RPMI7951 (cell line): ENCODE results near the gene ZNF440. TPM values are rescaled to one million over a fixed set of nuclear protein-coding genes. Genes with fewer than 3 reads are reported as not detected.
"Not testable (repeated sequence)": the region's sequence is repeated elsewhere in the genome, so short reads cannot be mapped to it uniquely, and the experiment has no call there.

Experiments
- DNase-seq: peaks from one replicate; pipeline ENCODE4 v3.0.0-alpha.2; 2012; ENCODE audit warnings: low read depth
- total RNA-seq: library from RNA; depleted of rRNA; stranded (reverse); fragments of >200 nt; shearing (Covaris generic); gene quantifications from 2 replicates; pipeline ENCODE4 v1.2.3, GENCODE V29; 2014

ZNF440 gene
- total RNA-seq, 1 experiment from 2014 or later = 6.7 TPM

DNA sequence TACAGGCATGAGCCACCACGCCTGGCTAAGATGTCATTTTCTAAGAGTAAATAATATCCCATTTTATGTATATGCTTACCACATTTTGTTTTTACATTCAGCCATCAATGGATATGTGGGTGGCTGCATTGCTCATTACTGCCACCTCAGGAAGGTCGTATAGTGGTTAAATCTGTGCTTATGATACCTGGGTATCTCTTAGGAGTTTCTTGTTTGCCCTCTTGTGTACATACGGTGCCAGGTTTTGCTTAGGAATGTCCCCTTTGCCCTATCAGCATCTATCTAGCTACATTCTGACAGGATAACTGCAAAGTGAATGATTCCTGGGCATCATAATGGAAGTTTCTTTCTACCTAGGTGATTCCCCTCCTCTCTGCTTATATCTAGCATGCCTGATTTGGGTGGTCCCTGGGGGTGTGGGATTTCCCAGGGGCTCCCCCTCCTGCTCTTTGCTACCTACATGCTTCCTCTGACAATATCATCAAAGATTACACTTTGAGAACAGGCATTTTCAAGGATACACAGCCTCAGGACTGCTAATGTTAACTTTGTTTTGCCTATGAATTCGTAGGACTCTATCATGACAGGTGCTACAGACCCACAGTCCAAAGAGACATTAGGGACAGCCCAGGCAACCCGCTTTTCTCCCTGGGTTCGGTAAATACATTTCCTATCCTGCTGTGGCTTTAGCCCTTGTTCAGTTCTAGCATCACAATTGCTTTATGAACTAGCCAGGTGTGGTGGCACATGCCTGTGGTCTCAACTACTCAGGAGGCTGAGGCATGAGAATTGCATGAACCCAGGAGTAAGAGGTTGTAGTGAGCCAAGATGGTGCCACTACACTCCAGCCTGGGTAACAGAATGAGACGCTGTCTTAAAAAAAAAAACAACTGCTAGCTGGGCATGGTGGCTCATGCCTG, 15.1 kb downstream of the ZNF440 start:
- DNase-seq = not testable (repeated sequence)

DNA sequence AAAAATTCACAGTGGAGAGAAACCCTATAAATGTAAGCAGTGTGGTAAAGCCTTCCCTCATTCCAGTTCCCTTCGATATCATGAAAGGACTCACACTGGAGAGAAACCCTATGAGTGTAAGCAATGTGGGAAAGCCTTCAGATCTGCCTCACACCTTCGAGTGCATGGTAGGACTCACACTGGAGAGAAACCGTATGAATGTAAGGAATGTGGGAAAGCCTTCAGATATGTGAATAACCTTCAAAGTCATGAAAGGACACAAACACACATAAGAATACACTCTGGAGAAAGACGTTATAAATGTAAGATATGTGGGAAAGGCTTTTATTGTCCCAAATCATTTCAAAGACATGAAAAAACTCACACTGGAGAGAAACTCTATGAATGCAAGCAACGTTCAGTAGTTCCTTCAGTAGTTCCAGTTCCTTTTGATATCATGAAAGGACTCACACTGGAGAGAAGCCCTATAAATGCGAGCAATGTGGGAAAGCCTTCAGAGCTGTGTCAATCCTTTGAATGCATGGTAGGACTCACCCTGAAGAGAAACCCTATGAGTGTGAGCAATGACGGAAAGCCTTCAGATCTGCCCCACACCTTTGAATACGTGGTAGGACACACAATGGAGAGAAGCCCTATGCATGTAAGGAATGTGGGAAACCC, 18.3 kb downstream of the ZNF440 start:
- no peak for DNase-seq

DNA sequence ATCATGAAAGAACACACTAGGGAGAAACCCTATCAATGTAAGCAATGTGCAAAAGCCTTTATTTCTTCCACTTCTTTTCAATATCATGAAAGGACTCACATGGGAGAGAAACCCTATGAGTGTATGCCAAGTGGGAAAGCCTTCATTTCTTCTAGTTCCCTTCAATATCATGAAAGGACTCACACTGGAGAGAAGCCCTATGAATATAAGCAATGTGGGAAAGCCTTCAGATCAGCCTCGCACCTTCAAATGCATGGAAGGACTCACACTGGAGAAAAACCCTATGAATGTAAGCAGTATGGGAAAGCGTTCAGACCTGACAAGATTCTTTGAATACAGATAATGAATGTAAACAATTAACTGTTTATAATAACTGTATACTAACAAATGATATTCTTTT, 19.5 kb downstream of the ZNF440 start:
- no peak for DNase-seq

DNA sequence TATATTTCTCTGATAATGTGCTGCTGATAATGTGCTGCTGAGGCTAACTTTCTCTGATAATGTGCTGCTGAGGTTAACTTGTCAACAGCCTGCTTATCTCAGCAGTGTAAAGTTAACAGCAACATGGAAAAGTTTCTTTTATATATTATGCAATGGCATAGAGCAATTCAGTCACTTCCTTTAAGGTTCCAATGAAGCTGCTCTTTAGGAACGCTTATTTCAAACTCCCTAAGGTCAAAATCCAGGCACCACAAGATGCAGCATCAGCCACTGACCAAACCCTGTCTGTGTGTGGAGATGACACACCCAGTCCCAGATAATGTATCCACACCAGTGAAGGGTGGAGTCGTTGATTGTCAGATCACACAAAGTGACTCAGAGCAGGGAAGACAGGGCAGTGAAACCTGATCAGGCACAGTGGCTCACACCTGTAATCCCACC, 21.6 kb downstream of the ZNF440 start:
- peak; percentile 35 for DNase-seq

DNA sequence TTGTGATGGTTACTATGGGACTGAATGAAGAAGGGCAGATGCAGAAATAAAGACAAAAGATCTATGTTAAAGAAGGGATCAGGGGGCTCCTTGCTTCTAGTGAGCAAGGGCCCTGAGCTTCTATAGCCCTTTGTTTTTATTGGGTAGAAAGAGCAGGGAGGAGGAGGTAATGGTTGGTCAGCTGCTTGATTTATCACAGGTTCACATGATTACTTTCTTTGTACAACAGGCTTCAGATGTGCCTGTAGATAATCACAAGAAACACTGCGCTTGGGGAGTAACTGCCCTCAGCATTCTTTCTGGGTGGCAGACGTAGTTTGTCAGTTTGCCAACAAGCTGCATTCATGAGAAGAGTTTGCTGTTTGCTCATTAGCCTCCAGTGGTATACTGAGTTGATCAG, 29.6 kb downstream of the ZNF440 start:
- DNase-seq = peak; percentile 27

DNA sequence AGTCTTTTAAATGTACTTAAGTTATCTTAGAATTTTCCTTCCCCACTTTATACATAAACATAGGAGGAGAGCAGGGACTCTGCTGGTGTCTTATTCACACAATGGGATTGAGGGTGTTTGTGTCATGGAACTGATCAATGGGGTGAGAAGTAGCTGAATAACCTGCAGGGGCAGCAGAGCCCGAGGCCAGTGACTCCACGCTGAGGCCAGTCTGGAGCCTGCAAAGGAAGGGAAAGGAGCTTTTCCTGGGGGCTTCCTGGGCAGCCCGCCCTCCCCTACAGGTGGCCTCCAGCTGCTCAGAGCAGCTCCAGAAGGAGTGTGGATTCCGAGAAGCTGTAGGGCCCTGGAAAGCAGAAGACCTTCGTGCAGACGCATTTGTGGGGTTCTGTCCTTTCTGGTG, 33.5 kb downstream of the ZNF440 start:
- not testable (repeated sequence) for DNase-seq

DNA sequence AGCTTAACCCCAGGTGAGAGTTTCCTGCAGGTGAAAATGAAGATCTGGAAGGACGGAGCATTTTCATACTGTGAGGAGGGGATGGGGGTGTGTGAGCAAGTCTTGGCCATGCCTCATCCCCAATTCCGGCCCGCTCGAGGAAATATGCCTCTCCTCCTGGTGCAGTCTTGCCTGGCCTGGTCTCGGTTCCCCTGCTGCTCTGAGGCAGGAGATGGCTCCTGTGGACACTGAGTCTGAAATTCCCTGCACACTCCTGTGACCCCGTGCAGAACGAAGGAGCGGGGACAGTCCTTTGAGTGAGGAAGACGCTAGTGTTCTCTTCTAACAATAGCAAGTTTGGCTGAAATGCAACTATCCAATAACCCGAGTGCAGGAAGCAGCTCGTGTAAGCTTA, 34.1 kb downstream of the ZNF440 start:
- DNase-seq = no peak

DNA sequence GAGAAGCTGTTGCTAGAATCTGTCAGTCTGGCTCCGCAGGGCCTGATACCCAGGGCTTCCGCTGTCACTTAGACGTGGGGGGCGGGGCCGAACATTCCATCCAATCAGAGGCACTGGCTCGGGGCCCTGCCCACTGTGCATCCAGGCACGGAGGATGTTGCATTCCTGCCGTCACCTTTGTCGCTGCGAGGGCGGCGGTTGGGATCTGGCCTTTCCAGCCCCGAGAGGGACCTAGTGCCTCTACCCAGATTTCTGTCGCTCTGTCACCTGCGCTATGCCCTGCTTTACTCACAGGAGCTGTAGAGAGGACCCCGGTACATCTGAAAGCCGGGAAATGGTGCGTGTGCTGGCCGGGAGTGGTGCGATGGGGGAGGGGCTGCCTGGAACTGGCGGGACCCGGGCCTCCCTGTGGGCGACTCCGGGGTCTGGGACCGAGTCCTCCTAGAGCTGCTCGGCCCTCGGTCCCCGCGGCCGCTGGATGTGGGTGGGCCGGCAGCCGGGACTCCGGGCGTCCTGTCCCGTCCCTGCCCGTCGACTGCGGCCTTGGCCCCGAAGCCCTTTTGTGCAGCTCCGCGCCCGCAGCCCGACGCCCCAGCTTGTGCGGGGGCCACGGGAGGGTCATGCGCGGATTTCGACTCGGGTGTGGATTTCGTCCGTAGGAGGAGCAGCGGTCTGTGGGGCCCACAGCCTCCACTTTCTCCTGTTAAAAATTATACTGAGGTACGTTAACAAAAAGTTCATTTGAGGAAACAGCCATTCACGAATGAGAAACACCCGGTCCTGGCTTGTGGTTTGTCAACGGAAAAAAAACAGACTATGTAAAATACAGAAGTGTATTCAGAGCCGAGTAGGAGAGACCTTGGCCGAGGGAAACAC, 34.8 kb downstream of the ZNF440 start, which contains the start of gene ZNF439:
Gene ZNF439 (plus strand): TSS at position 133 of the 876 bp plus-strand sequence. CDS start 142 bp downstream, at position 275.
- peak; percentile 89 for DNase-seq

DNA sequence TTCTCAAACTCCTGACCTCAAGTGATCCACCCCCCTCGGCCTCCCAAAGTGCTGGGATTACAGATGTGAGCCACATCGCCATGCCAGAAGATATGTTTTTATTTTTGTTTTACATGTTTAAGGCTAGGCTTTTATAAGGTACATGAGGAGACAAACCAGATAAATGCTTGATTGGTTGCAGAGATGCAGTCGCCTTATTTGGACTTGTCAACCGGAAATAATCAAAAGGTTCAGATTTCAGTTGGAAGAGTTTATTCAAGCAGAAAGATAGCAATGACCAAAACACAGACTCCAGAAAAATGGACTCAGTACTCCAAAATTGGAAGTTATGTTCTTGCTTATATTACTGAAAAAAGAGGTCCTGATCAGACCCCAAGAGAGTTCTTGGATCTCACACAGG, 36.2 kb downstream of the ZNF440 start:
- not testable (repeated sequence) for DNase-seq

DNA sequence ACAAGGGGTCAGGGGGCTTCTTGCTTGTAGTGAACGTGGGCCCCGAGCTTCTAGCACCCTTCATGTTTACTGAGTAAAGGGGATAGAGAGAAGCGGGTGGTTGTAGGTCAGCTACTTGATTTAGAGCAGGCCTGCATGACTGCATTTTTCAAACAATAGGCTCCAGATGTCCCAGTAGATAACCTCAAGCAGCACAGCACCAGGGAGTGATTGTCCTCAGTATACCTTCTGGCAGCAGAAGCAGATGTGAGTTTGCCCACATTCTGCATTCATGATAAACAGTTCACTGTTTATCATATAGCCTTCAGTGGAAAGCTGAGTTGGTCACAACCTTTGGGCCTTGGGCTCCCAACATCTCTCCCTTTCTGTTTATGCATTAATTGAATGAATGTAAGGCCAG, 39.3 kb downstream of the ZNF440 start:
- no peak for DNase-seq

DNA sequence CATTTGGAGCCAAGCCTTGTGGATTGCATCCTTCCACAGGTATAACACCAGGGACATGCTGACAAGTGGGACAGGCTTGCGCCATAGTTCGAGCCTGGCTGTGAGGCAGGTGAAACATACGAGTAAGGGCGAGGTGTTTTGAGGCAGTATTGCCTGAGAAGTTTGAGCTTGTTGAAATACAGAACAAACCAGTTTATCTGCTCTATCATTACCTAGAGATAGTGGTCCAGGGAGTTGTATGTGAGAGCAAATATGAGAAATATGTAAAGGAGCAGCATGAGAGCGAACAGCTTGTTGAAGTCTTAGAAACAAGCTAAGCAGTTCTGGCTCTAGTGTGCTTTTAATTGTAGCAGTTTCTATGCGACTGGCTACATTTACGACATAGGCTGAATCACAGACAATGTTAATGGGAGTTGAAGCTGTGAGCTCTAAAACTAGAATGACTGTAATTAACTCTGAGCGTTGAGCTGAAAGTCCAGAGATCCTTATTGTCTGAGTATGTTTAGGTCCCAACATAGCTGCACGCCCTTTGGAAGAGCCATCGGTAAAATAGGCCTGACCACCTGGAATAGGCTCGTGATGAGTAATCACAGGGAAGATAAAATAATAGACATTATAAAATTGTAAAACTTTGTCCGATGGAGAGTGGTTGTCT, 42.6 kb downstream of the ZNF440 start:
- DNase-seq = no peak

DNA sequence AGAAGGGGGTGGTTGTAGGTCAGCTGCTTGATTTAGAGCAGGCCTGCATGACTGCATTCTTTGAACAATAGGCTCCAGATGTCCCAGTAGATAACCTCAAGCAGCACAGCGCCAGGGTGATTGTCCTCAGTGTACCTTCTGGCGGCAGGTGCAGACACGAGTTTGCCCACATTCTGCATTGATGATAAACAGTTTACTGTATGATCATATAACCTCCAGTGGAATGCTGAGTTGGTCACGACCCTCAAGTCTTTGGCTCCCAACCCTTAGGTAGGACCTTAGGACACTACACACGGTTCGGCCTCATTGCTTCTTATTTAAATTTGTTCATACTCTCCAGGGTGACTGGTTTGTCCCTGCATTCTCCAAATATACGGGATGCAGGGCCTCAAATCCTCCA, 46.6 kb downstream of the ZNF440 start:
- no peak for DNase-seq

DNA sequence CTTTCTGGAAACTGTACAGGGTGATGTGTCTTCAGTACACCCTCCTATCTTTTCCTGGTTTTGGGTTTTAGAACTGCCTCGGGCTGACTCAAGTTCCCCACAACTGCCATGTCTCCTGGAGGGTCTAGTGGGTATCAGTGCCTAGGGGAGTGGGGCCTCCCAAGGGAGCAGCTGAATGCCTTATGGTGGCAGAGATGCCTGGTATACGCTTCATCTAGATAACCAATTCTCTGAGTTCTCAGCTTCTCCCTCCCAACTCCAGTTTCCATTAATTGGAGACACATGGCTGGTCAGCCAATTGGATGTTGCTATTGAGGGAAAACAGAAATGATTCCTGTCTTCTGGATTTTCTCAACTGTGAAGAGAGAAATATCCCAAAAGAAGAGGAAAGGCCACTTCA, 47.2 kb downstream of the ZNF440 start:
- DNase-seq = no peak

DNA sequence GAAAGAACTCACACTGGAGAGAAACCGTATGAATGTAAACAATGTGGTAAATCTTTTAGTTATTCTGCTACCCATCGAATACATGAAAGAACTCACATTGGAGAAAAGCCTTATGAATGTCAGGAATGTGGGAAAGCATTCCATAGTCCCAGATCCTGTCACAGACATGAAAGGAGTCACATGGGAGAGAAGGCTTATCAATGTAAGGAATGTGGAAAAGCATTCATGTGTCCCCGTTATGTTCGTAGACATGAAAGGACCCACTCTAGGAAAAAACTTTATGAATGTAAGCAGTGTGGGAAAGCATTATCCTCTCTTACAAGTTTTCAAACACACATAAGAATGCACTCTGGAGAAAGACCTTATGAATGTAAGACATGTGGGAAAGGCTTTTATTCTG, 53.7 kb downstream of the ZNF440 start:
- peak; percentile 7 for DNase-seq

DNA sequence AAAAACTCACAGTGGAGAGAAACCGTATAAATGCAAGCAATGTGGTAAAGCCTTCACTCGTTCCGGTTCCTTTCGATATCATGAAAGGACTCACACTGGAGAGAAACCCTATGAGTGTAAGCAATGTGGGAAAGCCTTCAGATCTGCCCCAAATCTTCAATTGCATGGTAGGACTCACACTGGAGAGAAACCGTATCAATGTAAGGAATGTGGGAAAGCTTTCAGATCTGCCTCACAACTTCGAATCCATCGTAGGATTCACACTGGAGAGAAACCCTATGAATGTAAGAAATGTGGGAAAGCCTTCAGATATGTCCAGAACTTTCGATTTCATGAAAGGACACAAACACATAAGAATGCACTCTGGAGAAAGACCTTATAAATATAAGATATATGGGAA, 54.1 kb downstream of the ZNF440 start:
- no peak for DNase-seq

DNA sequence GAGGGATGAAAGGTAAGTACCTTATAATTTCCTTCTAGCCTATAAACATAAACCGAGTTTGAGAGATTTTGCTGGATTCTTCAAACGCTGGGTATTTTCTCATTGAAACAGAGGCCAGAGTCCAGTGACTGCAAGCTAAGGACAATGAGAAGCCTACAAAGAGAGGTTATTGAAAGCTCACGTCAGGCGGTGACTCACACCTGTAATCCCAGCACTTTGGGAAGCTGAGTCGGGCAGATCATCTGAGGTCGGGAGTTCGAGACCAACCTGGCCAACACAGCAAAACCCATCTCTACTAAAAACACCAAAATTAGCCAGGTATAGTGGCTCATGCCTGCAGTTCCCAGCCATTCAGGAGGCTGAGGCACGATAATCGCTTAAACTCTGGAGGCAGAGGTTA, 58.6 kb downstream of the ZNF440 start:
- no peak for DNase-seq

DNA sequence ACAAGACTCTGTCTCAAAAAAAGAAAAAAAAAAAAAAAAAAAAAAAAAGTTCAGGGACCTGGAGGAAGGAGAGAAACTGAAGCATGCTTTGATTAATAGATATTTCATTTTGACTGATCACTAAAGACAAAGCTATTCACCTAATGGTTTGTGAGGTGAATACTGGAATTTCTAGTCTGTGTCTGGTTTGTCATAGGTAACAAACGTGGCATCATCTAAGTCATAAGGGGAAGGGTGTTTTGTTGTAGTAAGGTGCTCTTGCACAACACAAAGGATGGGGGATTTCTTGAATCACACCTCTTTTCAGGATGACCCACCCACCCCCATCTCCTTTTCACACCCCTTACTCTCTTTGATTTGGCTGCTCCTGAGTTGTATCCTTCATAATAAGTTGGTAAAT, 59.7 kb downstream of the ZNF440 start:
- no peak for DNase-seq

DNA sequence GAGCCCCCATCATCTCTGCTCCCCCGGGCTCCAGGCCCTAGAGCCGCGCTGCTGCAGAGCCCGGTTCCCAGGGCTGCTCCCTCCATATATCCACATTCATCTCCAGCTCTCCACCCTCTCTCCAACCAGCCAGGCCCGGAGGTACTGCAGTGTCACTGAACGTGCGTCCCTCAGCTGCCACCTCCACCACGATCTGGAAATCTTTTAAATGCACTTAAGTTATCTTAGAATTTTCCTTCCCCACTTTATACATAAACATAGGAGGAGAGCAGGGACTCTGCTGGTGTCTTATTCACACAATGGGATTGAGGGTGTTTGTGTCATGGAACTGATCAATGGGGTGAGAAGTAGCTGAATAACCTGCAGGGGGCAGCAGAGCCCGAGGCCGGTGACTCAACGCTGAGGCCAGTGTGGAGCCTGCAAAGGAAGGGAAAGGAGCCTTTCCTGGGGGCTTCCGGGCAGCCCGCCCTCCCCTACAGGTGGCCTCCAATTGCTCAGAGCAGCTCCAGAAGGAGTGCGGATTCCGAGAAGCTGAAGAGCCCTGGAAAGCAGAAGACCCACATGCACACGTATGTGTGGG, 65.7 kb downstream of the ZNF440 start:
- DNase-seq = peak; percentile 10

DNA sequence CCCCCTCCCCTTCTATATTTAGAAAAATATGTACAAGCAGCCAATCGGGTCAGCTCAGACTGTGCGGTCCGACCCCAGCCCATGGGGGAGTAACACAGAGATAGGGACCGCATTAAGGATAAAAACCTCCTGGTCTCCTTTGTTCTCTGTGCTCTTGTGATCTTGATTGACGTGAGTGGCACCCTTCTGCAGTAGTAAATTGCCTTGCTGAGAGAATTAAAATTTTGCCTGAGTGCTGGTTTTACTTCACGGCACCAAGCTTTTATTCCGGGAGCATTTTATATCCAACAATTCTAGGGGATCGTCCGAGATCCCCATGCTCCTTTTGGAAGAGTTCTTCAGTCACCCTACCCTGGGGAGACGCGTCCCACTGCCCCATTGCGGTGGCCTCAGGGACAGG, 66.5 kb downstream of the ZNF440 start:
- DNase-seq = no peak

DNA sequence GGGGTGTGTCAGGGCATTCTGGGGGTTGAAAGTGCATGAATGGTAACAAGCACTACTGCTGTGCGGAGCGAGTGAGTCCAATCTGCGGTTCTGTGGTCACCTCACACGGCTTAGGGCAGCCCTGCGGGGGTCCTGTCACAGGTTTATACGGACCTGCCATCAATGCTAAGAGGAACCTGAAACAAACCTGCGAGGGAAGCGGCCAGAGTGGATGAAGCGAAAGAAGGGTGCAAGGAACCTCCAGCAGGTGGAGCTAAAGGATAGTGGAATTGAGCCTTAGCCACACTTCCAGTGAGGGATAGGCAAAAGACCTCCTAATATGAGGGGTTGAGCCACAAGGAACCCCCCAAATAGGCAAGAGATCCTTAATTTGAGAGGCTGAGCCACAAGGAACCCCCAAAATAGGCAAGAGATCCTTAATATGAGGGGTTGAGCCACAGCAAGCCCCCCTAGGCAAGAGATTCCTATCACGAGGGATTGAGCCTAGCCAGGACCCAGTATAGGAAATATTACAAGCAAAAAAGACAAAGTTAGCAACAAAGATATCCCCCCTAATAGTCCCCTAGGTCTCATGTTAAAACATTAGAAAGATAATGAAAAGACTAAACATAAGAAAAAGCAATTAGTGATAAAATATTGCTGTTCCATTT, 67.2 kb downstream of the ZNF440 start:
- peak; percentile 58 for DNase-seq

DNA sequence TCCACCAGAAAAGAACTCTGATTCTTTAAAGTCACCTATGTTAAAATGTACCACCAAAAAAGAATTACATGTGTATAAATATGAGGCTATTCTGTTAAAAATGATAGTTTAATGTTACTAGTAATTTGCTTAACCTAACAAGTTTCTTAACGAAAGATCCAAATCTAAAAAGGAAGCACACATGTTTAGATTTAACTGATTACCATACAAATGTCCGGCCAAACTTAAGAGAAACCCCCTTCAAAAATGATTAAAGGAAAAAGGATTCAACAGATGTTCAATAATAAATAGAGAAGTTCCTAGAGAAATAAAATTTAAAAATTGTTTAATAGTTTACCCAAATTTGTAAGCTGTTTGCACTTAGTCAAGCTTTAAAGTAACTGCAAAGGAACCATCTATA, 68.5 kb downstream of the ZNF440 start:
- no peak for DNase-seq
